Measurements from ENCODE around the gene C2orf78.
"Not testable (repeated sequence)": the region's sequence is repeated elsewhere in the genome, so short reads cannot be mapped to it uniquely, and the experiment has no call there.

The C2orf78 gene

GRCh38 chr2:73783883-73784282 lies at the start of gene C2orf78:
Gene C2orf78, plus strand, starts transcription at chr2:73784183. Its CDS starts 127 bp downstream, at chr2:73784310.
- not testable (repeated sequence) for DNase-seq

GRCh38 chr2:73736378-73736777 lies 47.6 kb upstream of the C2orf78 start:
- DNase-seq, result no peak

GRCh38 chr2:73736855-73737779 lies 46.9 kb upstream of the C2orf78 start, which contains the start of gene TPRKB:
Gene TPRKB, minus strand, starts transcription at chr2:73737345. Its CDS starts 2,776 bp downstream, at chr2:73734569.
- peak; percentile 93 for DNase-seq

- DNase-seq, result no peak
Measured at GRCh38 chr2:73739101-73739500, 44.9 kb upstream of the C2orf78 start.

GRCh38 chr2:73740767-73741166 lies 43.2 kb upstream of the C2orf78 start:
- no peak for DNase-seq

- no peak for DNase-seq
Measured at GRCh38 chr2:73746015-73746876, 37.7 kb upstream of the C2orf78 start.

GRCh38 chr2:73746877-73747208 lies 37.1 kb upstream of the C2orf78 start:
- no peak for DNase-seq

GRCh38 chr2:73749314-73749713 lies 34.7 kb upstream of the C2orf78 start:
- no peak for DNase-seq

GRCh38 chr2:73754332-73754731 lies 29.7 kb upstream of the C2orf78 start:
- not testable (repeated sequence) for DNase-seq

GRCh38 chr2:73759285-73759764 lies 24.7 kb upstream of the C2orf78 start:
- no peak for DNase-seq

GRCh38 chr2:73759904-73760303 lies 24.1 kb upstream of the C2orf78 start:
- DNase-seq, result no peak

- no peak for DNase-seq
Measured at GRCh38 chr2:73762571-73762970, 21.4 kb upstream of the C2orf78 start.

GRCh38 chr2:73764945-73765344 lies 19.0 kb upstream of the C2orf78 start:
- no peak for DNase-seq

- no peak for DNase-seq
Measured at GRCh38 chr2:73766349-73766748, 17.6 kb upstream of the C2orf78 start.

- DNase-seq, result no peak
Measured at GRCh38 chr2:73766994-73767393, 17.0 kb upstream of the C2orf78 start.

- DNase-seq, result no peak
Measured at GRCh38 chr2:73770725-73771124, 13.3 kb upstream of the C2orf78 start.

GRCh38 chr2:73772819-73773218 lies 11.2 kb upstream of the C2orf78 start:
- no peak for DNase-seq

GRCh38 chr2:73776381-73776780 lies 7.6 kb upstream of the C2orf78 start:
- no peak for DNase-seq

- DNase-seq, result no peak
Measured at GRCh38 chr2:73776869-73777519, 7.0 kb upstream of the C2orf78 start.

- not testable (repeated sequence) for DNase-seq
Measured at GRCh38 chr2:73778867-73779466, 5.0 kb upstream of the C2orf78 start.

- peak; percentile 97 for DNase-seq
Measured at GRCh38 chr2:73779467-73780236, 4.3 kb upstream of the C2orf78 start, which contains the start of gene DUSP11. Gene DUSP11, minus strand, starts transcription at chr2:73780103. Its CDS starts 129 bp downstream, at chr2:73779974.

GRCh38 chr2:73780237-73780582 lies 3.8 kb upstream of the C2orf78 start:
- no peak for DNase-seq

All from stimulated activated CD4-positive, alpha-beta T cell treated with anti-CD3 and anti-CD28 coated beads, Interleukin-4, amount 100 ng/mL, for 1 hour (primary cell).